Measurements from ENCODE around the gene NLRP5.
A peak's percentile ranks its signal among the peaks of the same experiment; 100 is the strongest.
"Not testable (repeated sequence)": the region's sequence is repeated elsewhere in the genome, so short reads cannot be mapped to it uniquely, and the experiment has no call there.

Gene NLRP5

DNA sequence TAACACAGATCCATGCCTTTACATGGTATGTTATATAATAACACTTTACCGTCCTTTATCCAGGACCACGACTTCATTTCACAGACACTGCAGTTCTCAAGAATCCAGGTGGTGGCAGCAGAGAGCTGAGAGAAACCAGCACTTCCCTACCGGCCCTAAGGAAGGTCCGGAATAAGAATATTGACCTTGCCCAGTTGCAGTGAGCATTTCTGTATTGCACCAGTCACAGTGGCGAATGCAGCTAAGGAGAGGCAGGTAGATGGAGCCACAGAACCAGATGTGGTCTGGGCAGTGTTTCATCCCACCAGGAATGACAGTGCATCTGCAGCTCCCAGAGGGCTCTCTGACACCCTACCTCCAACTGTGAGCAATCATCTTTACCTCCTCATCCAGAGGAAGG is 89.9 kb downstream of the NLRP5 start:
- DNase-seq (ENCODE audit: low read depth): peak; percentile 31

DNA sequence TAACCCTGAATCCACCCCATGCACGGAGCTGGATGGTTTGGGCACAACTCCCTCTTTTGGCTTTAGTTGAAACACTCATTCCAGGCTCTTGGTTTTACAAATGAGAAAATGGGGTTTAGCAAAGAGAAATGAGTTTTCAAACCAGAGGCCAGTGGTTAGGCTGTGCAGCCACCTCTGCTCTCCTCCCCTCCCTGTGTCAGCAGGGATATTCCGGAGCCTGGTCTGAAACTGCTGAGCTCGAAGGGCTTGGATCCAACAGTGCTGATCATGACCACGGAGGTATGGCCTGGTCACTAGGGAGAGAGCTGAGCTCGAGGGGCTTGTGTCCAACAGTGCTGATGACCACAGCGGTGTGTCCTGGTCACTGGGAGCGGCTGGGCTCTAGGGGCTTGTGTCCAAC is 93.0 kb downstream of the NLRP5 start:
- DNase-seq (ENCODE audit: low read depth): no peak

DNA sequence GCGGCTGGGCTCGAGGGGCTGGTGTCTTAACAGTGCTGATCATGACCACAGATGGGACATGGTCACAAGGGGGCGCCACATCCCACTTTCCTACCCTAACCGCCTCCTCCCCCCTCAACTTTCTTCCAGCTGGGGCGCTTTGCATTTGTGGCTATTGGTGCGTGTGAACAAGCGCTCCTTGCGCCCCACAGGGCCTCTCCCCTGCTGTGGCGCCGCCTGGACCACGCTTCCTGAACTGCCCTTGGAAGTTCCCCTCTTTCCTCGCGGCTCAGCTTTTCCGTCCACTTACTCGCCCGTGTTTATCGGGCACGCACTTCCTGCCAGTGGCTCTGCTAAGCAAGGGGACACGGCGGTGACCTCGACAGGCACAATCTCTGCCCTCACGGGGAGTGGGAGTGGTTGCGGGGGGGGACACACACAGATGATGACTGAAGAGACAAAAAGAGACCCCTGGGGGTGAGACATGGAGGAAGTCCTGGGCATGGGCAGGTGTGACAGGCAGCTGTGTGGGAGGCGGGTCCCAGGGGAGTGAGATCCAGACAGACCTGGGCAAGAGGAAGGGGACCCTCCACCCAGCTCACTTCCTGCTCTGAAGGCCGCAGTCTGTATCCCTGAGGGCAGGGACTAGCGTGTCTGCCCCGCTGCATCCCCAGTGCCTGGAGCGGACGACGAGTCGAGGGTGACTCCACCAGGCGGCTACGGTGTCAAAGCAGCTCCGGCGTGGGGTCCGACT is 94.3 kb downstream of the NLRP5 start:
- peak; percentile 54 for DNase-seq (ENCODE audit: low read depth)

DNA sequence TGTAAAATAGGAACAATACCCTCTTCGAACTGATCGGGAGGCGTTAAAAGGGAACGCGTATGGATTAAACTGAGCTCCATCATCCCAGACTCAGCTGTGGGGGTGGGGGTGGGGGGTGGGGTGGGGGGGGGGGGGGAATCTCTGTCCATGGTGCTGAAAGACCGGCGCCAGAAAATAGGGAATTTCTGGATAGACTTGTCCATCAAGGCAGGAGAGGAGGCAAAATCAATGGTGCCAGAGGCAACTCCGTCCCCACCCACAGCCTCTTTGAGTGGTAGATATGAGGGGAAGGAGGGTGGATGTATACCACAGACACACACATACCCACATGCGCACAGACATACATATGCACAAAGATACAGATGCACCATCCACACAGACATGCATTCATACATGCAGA is 97.1 kb downstream of the NLRP5 start:
- no peak for DNase-seq (ENCODE audit: low read depth)

DNA sequence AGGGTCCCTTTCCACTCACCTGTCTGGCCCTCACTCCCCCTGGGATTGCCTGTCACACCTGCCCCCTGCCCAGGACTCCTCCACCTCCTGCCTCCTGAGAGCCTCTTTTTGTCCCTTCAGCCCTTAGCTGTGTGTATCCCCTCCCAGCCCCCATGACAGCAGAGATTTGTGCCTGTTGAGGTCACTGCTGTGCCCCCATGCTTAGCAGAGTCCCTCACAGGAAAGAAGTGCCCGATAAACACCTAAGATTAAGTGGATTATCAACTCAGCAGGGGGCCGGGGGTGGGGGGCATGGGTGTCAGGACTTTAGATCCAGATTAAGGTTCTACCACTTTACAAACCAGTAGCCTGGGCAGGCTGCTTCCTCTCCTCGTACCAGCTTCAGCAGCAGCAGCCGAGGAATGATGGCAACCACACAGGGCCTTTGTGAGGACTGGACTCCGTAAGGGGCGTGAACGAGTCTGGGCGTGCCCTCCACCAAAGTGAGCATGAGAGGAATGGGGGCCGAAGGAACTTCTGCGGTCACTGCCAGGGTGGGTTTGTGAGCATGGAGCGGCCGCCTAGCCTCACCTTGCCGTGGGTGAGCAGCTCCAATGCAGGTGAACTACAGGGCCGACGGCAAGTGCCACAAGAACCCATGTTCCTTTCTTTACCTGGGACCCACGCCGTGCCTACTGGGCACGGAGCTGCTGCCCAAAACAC is 98.4 kb downstream of the NLRP5 start:
- DNase-seq (ENCODE audit: low read depth): no peak

DNA sequence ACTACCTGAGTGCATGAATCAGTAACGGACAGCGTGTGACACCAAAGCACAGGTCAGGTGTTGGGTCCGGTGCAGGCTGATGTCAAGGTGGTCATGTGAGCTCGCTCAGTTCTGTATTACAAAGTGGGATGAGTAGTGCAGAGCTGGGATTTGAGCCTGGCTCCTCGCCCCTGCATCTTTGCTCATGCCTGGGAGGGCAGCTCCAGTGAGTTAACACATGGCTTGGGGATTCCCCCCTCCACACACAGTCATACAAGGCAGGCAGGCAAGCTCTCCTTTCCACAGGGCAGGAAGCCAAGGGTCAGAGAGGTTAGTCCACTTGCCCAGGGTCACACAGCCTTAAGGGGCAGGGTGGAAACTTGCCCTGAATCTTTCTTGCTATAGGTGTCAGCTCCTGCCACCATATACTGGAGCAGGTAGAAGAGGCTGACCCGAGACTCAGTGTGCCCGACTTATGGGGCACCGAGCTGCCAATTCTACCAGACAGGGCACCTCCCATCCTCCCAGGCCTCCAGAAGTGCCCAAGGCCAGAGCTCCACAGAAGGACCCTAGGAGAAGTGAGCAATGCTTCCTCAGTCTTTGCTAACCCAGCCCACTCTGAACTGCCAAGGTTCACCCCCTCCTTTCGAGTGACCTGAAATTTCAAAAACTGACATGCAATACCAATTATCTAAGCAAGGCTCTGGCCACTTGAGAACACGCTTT is 99.1 kb downstream of the NLRP5 start:
- no peak for DNase-seq (ENCODE audit: low read depth)

DNA sequence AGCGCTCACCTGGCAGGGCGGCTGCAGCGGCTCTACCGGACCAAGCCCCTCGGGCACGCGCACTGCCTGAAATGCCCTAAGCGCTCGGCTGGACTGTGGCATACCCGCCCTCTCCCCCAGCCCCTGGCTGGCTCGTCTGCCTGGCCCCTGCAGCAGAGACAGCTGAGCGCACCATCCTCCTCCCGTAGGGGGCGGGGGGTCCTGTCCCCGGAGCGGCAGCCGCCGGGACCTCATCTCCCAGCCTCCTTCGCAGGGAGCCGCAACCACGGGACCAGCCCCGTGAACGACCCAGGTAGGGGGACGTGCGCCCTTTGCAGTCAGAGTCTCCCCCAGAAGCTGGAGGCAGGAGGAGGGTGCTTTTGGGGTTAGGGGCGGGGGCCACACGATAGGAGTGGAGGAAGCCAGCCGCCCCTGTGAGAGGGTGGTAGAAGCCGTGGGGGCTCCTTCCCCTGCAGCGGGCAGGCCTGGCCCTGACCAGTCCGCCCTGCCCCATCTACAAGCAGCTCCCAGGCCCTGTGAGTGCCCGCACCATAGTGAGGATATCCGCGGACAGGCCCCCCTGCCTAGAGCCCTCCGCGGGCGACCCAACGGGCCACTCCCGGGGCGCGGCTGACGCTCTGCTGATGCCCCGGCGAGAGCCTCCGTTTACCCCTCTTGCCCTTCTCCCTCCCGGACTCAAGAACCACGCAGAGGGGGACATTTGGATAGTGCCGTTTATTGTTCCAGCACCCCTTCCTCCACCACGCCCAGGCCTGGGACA is 100.3 kb downstream of the NLRP5 start:
- DNase-seq (ENCODE audit: low read depth): no peak

DNA sequence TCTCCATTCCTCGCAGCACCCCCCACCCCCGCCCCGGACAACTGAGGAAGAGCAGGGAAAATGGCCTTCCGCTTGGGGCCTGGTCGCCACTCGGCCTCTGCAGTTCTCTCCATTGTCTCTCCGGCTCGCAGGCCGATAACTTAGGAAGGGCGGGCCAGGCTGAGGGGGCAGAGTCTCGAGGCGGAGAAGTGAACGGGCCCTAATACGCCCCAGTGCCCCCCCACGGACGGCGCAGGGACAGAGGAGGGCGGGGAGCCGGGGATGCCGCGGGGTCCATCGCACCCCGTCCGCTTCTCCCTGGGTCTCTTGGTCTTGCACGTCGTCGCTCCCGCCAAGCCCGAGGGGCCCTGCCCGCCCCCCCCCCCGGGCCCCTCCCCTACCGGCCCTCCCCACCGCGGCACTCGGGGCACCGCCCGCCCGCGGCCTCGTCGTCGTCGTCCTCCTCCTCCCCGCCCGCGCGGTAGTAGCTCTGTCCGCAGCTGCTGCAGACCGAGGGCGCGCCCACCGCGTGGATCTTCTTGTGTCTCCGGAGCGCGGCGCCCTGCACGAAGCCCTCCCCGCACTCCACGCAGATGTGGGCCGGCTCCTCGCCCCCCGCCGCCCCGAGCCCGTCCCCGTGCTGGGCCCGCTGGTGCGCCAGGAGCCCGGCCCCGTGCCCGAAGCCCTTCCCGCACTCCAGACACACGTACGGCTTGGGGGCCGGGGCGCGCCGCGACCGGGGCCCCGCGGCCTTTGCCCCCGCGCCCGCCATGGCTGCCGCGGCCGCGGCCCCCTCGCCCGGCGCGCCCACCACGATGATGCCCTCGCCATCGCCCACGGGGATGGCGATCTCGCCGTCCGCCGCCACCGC is 101.3 kb downstream of the NLRP5 start:
- no peak for DNase-seq (ENCODE audit: low read depth)

DNA sequence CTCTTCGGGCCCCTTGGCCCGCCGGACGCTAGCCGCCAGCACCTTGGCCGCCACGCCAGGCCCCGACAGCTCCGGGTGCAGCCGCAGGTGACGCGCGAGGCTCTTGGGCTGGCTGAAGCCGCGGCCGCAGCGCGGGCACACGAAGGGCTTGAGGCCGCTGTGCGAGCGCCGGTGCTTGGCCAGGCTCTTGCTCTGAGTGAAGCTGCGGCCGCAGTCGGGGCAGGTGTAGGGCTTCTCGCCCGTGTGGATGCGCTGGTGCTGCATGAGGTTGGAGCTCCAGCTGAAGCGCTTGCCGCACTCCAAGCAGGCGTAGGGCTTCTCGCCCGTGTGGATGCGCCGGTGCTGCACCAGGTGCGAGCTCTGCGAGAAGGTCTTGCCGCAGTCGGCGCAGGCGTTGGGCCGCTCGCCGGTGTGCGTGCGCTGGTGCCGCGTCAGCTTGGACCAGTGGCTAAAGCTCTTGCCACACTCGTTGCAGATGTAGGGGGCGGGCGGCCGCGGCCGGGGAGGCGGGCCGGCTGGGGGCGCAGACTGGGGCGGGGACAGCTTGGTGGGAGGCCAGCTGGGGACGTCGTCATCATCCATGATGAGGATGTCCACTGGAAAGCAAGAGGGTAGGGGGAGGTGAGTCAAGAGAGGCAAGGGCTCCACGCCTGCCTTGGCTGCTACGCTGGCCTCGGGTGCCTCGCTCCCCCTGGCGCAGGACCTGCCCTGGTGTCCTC is 102.1 kb downstream of the NLRP5 start:
- no peak for DNase-seq (ENCODE audit: low read depth)

DNA sequence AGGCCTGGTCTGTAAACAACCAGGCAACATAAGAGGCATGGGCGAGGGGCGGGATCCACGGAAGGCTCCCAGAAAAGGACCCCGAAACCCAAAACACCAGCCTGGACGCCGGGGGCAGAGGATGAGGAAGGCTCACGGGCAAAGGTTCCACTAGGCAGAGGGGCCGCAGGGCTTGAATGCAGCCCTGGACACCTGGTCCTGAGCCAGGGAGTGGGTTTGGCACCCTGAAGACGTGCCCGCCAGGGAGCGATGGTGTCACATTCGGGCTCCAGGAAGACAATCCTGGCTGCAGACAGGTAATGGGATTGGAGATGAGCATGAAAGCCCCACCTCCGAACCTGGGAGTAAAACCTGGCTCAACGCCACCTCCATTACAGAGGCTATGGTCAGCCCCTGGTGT is 102.8 kb downstream of the NLRP5 start:
- DNase-seq (ENCODE audit: low read depth): no peak

DNA sequence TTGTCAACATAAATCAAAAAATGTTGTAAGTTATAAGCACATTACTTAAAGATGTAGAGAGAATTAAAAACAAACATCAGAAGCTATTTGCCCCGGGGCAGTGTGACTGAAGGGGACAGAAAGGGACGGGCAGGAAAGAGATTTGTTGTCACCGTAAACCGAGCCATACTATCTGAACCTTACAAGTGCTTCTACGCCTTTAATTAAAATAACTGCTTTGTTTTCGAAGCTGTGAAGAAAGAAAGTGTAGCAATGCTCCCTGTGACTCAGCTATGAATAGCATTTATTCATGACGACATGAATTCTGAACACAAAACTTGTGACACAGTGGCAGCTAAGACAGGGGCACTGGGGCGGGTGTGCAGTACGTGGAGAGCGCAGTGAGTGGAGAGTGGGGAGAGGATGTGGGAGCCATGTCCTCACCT is 104.5 kb downstream of the NLRP5 start:
- DNase-seq (ENCODE audit: low read depth): no peak

DNA sequence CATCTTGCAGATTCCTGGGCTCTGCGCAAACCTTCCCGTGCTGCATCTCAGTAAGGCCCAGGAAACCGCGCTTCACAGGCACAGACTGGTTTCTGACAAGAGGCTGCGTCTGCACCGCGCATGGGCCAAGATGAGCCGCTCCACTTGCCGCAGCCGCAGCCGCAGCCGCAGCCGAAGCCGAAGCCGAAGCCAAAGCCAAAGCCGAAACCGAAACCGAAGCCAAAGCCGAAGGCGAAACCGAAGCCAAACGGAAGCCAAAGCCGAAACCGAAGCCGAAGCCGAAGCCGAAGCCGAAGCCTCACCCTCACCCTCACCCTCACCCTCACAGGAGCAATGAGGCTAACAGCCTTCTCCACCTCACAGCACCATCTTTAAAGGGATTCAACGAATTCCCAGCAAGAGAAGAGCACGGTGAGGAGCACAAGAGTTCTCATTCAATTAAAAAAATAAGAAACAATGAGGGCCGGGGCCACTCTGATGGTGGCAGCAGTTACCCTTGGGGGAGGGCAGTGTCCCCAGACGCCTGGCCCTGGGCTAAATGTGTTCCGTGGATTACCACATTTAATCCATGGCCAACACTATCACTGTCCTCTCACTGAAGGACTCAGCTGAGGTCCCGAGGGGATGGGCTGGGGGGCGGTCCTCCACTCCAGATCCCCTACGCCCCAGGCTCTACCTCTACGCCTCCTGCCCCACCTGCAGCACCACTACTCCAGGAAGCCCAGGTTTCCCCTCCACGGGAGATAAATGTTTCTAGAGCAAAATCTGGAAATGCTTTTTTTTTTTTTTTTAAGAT is 105.4 kb downstream of the NLRP5 start:
- no peak for DNase-seq (ENCODE audit: low read depth)

DNA sequence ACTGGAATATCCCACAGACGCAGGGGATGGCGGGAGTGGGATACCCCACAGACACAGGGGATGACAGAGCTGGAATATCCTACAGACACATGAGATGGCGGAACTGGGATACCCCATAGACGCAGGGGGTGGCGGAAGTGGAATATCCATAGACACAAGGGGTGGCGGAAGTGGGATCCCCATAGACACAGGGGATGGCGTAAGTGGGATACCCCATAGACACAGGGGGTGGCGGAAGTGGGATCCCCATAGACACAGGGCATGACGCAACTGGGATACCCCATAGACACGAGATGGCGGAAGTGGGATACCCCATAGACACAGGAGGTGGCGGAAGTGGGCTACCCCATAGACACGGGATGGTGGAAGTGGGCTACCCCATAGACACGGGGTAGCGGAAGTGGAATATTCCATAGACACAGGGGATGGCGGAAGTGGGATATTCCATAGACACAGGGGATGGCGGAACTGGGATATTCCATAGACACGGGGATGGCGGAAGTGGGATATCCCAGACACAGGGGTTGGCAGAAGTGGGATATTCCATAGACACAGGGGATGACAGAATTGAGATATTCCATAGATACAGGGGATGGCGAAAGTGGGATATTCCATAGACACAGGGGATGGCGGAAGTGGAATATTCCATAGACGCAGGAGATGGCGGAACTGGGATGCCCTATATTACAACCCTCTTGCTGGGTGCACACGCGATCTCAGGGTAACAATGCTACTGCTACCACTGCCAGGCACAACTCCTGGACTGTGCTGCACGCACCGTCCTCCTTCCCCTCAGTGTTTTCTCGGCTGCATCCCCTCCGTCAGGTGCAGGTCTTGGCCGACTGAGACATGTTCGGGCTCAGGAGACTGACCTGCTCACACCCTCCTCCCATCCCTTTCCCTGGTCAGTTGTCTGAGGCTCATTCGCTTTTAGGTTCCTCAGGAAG is 106.4 kb downstream of the NLRP5 start:
- no peak for DNase-seq (ENCODE audit: low read depth)

DNA sequence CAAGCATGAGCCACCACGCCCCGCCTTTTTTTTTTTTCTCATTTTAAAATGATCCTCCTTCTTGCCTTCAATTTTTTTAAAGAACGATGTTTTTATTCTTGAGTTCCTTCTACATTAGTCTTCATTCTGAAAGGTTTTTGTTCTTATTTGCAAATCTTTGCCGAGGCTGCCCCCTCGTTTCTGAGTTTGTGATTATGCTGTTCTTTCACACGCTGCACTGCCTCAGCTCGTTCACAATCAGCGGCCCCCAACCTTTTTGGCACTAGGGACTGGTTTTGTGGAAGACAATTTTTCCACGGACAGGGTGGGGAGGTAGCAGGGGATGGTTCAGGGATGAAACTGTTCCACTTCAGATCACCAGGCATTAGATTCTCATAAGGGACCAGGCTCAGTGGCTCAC is 107.9 kb downstream of the NLRP5 start:
- DNase-seq (ENCODE audit: low read depth): no peak

DNA sequence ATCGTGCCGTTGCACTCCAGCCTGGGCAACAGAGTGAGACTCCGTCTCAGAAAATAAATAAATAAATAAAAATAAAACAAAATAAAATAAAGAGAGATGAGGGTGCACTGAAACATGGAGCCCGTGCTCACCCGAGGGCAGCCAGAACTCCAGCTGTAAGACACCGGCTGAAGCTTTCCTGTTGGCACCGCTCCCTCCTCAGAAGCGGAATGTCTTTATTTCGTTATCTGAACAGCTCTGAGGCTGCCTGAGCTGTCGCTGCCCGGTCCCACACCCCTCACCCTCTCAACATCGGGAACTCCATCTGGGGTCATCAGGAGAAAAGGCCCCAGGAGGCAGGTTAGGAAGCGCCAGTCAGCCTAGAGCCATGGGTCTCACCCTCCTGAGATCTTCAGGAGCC is 110.1 kb downstream of the NLRP5 start:
- no peak for DNase-seq (ENCODE audit: low read depth)

DNA sequence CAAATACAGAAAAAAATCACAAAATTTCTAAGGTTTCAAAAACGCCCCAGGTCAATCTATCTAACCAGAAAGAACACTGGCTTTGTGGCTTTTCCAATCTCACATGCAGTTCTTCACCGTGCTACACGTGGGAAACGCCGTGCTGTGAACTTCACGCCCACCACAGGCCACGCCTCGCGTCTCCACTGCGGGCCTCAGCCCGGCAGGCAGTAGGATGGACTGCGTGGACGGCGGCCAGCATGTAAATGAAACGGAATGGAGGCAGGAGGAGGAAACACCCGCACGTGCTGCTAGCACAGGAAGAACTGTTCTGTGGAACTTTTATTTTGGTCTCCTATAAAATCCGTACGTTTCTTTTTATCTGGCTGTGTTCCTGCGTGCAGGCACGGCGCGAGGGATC is 110.7 kb downstream of the NLRP5 start:
- DNase-seq (ENCODE audit: low read depth): no peak

DNA sequence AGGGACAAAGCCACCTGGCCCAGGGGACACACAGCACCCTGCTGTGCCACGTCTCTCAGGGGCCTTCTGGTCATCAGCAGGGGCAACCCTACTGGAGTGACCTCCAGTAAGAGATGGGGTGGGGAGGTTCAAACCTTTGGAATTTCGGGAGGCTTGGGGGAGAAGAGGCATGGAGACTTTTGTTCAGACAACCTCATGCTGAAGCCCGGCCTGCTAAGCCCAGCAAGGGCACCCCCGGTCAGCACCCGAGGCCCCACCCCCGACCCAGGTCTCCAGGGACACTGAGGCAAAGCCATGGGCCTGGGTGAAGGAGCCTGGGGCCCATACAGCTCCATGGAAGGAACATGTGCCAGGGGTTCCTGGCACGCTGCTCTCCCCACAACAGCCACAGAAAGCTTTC is 111.2 kb downstream of the NLRP5 start:
- DNase-seq (ENCODE audit: low read depth): no peak

DNA sequence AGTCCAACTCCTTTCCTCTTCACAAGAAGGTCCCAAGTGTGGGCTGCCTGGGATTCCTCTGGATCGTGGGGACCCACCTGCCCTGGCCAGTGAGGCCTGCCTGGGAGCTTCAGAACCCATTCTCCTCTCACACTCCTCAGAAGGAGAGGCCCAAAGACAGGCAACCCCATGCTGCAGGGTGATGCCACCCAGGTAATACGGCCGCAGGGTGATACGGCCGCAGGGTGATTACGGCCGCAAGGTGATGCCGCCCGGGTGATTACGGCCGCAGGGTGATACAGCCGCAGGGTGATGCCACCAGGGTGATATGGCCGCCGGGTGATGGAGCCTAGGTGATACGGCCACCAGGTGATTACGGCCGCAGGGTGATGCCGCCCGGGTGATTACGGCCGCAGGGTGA is 111.7 kb downstream of the NLRP5 start:
- not testable (repeated sequence) for DNase-seq (ENCODE audit: low read depth)
